RPMI7951 (cell line): ENCODE results near the gene MYOM3. TPM values are rescaled to one million over a fixed set of nuclear protein-coding genes. Genes with fewer than 3 reads are reported as not detected.
A peak's percentile ranks its signal among the peaks of the same experiment; 100 is the strongest.
"Not testable (repeated sequence)": the region's sequence is repeated elsewhere in the genome, so short reads cannot be mapped to it uniquely, and the experiment has no call there.

Experiments used
- DNase-seq: peaks from one replicate; pipeline ENCODE4 v3.0.0-alpha.2; 2012; ENCODE audit warnings: low read depth
- total RNA-seq: library from RNA; depleted of rRNA; stranded (reverse); fragments of >200 nt; shearing (Covaris generic); gene quantifications from 2 replicates; pipeline ENCODE4 v1.2.3, GENCODE V29; 2014

MYOM3 gene
- total RNA-seq, 1 experiment from 2014 or later, result 0.12 TPM

DNA sequence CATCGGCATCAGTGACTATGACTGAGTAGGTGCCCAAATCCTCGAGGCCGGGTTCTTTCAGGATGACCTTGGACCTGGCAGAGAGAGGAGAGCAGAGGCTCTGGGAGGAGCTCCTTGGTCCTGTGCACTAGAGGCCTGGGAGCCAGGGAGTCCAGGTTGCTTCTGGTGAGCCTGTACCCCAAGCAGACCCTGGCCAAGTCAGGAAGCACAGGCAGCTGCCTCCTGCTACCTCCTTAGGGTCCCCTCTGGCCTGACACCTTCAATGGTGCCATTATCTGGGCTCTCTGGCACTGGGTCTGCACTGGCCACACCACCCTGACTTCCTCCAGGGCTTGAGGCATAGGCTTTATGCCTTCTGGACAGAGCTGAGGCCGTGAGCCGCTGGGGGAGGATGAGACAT is 37.7 kb downstream of the MYOM3 start:
- DNase-seq, result no peak

DNA sequence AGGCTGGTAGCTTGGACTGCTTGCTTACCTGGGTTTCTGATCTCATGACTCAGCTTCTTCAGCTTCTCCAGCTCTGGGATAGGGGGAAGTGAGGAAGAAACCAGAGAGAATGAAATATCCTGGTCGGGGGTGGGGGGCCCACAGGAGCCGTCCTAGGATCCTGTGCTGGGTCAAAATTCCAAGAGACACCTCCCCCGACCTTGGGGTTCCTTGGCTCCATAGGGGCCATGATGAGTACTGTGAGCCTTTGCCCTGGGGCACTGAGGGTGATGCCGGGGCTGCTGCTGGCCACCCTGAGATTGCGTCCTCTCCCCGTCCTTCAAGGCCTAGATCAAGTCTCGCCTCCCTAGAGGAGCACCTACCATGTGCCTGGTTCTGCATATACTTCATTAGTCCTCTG is 40.0 kb downstream of the MYOM3 start:
- no peak for DNase-seq

DNA sequence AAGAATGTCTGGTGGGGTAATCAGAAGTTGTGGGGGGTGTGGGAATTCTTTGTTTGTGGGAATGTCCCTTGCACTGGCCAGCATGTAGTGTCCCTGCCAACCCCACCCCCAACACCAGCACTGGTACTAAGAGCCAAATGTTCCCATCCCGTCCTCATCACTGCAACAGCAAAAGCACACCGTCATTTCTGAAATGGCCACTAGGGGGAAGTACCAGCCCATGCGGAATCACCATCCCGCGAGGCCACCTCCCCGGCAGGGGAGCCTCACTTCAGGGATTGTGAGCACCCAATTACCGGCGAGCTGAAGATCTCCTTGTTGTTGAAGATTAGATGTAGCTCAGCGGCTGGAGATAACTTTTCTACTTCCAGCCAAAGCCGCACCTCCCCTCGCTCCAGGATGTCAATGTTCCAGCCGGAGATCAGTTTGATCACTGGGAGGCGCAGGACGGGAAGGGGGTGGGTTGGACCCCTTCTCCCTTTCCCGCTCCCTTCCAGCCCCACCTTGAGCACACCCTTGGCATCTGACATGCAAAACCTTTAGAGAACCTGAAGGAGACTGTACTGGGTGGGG is 41.0 kb downstream of the MYOM3 start:
- DNase-seq, result peak; percentile 79

DNA sequence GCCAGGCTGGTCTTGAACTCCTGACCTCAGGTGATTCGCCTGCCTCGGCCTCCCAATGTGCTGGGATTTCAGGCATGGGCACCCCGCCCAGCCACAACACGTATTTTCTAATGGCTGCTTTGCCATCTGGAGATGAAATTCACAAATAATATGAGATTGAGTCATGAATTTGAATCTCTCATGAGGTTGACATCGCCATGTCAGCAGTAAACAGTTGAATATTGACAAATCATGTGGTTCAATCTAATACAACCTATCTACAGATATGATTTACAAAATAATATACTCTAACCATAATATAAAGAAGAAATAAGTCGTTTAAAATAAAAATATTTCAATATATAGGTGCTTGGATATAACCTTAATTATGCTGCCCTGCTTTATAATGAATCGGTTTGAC is 42.1 kb downstream of the MYOM3 start:
- no peak for DNase-seq

DNA sequence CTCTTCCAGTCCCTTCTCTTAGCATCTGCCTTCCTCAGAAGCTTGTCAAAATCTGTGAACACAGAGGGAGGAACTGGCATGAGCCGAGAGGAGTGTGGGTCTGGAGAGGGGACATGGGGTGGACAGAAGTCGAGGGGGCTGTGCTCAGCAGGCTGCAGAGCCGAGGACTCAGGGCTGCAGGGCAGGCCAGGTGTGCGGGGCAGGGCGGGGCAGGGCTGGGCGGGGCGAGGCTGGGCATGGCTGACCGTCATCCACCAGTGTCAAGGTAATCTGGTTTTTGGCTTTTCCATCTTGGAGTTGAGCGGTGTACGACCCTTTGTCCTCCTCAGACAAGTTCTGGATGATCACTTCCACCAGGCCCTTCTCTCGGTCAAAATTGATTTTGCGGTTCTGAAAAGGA is 44.0 kb downstream of the MYOM3 start:
- DNase-seq, result no peak

DNA sequence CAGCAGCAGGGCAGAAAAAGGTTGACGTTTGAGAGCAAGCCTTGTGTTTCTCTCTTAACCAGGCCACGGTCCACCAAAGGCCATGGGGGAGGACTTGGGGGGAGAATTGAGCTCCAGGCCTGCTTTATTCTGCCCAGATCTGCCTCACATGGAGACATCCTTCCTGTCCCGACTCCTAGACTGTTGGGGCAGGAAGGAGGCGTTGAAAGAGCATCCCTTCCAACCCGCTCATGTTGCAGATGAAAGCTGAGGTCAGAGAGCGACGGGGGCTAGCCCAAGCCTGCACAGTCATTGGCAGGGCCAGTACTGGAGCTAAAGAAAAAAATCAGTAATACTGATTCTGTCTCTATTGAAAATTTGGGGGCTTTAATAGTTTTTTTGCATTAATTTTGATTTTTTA is 46.6 kb downstream of the MYOM3 start:
- DNase-seq, result no peak

DNA sequence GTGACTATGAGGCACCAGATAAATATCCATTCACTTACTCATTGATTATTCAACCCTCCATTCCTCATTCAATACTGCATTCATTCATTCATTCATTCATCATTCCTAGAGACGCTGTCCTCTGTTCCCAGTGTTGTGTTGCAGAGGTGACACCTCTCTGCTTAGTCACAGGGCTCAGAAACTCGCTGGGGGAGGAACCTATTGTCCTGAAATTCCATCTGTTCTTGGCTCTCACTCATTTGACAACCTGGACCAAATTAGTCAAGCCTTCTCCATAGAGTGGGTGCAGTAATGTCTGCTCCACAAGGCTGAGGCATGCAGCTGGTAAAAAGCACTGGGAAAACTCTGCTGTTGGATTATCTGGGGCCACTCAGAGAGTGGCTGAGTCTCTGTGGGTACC is 49.7 kb downstream of the MYOM3 start:
- no peak for DNase-seq

DNA sequence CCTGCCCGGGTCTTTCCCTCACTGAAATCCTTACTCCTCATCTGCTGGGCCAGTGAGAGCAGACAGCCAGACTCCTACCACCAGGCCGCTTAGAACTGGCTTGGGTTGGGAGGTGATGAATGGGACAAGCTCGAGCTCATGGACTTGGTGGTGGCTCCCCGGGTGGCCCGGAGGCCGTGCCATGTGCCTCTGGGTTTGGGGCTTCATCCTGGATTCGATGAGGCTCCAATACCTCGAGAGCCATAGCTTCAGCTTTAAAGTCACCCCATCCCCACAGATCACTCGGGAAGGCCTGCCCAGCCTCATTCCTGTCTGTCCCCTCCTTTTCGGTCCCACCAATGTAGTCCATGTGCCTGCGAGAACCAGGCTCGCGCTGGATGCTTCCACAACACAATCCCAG is 51.5 kb downstream of the MYOM3 start:
- no peak for DNase-seq

DNA sequence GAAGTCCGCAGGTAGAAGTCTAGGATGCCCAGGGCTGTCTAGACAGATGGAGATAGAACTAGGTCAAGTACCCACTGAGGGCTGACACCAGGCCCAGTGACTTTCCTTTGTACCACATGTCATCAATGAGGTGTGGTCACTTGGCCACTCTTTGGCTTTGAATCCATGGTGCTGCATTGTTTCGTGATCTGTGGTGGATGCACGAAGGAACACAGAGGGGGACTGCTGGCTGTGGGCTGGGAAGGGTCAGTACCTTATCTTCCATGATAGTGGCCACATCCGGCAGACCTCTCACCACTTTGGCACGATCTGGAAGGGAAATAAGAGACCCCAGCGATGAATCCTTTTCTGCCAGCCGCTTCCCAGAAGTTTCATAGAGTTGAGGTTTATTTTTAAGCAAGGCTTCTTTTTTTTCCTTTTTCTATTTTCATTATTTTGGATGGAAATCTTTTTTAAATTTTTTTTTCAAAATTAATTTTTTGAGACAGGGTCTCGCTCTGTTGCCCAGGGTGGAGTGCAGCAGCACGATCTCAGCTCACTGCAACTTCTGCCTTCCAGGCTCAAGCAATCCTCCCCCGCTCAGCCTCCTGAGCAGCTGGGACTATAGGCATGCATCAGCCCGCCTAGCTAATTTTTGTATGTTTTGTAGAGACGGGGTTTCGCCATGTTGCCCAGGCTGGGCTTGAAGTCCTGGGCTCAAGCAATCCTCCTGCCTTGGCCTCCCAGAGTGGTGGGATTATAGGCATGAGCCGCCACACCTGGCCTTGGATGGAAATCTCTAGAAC is 53.1 kb downstream of the MYOM3 start:
- no peak for DNase-seq

DNA sequence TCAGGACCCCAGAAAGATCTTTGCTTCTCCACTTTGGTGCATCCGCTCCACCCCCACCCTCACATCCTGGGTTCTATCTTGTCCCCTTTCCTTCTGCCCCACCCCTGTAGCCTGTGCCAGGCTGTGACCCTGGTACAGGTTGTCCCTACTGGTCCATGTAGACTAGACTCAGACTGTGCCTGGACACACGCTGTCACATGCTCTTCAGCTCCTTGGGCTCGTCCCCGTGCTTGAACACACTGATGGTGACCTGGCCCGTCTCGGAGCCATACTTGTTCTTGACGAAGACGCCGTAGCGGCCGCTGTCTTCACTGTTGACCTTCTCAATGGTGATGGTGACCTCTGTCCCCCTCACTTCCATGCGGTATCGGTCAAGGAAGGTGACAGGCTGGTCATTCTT is 54.8 kb downstream of the MYOM3 start:
- DNase-seq, result no peak

DNA sequence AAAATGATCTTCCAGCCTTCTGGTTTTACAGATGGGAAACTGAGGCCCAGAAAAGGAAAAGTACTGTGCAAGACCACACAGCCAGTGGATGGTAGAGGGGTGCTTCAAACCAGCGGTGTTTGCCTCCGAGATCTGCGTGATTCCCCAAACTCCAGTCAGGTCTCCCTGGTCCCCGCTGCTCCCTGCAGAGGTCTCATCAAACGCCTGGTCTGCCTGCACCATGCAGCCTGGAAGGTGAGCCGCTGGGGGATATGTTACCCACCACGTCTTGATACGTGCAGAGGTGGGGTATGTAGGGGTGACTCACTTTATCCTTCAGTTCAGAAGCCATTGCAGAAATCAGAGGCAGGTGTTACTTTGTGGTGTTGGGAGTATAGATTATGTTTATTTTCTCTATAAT is 56.3 kb downstream of the MYOM3 start:
- no peak for DNase-seq

DNA sequence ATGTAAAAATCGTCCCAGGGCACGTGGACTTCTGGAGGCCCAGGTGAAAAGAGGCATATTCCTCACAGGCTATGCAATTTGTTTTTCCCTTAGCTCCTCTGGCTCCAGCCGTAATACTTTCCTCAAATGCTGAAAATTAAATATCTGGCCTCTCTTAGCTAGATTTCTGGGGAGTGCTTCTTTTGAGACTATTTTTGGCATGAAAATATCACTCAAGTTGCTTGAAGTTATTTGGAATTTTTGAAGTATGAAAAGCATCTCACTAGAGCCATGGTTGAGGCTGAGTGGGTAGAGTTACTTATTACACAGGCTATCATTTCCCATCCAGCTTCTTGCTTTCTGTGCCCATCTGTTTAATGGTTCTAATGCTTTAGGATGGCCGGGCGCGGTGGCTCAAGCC is 59.7 kb downstream of the MYOM3 start:
- no peak for DNase-seq

DNA sequence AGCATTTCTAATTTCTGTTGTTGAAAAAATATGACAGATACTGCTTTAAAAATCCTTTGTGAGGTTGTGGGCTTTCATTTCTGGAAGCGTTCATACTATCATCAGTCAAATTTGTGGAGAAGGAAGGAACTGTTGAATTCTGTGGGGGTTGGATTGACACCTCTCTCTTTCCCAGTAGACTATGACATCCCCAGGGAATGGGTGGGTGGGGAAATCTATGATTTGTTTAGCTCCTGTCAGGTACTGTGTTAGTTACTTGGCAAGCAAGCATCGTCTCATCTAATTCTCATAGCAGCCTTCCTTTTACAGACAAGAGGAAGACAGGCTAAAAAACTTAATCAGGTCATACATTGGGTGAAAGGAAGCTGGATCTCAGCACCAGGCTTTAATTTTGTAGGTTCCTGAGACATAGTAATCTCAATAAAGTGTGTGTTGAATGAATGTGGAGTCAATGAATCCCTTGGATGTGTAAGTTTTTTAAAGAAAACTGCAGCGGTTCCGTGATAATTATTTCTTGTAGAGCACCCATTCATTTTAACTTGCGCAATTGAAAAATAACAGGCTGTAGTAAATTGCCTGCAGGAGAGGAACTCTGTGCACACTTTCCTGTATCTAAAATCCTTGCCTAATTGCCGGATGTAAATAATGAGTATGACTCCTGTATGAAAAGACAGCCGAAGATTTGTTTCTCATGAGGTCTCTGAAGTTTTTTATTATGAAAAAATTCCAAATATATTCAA is 60.6 kb downstream of the MYOM3 start:
- DNase-seq, result peak; percentile 54

DNA sequence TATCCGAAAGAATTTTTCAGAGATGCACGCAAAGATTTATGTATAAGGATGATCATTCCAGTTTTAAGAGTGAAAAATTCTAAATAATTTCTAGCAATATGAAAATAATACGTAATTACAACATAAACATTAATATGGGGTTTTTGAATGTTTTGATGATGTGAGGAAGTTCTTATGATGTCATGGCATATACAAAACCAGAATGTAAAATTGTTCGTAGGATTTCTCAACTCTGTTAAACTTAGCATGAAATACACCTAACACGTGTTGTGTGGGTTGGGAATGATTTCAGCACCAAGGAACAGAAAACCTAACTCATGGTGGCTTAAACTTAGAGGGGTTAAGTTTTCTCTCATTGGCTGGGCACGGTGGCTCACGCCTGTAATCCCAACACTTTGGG is 62.2 kb downstream of the MYOM3 start:
- no peak for DNase-seq

DNA sequence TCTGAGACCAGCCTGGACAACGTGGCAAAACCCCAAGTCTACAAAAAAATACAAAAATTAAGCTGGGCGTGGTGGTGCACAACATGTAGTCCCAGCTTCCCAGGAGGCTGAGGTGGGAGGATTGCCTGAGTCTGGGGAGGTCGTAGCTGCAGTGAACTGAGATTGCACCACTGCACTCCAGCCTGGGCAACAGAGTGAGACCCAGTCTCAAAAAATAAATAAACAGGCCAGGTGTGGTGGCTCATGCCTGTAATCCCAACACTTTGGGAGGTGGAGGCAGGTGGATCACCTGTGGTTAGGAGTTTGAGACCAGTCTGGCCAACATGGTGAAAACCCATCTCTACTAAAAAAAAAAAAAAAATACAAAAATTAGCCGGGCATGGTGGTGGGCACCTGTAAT is 63.0 kb downstream of the MYOM3 start:
- DNase-seq, result not testable (repeated sequence)

DNA sequence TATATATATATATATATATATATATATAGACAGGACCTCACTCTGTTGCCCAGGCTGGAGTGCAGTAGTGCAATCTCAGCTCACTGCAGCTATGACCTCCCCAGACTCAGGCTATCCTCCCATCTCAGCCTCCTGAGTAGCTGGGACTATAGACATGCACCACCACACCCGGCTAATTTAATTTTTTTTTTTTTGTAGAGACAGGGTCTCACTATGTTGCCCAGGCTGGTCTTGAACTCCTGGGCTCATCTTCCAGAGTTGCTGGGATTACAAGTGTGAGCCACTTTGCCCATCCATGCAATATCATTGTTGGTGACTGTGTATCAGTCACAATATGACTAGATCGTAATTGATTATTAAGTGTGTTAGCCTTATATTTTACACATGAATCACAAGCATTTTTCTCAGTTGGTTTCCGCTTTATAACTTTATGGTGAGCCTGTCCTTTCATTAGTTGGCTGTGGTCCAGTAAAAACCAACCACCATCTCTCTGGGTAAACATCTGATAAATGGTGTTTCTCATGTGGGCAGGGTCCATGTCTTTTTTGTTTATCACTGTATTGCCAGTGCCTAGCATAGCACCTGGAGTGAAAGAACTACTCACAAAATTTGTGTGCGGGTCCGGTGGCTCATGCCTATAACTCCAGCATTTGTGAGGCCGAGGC is 63.6 kb downstream of the MYOM3 start:
- no peak for DNase-seq

DNA sequence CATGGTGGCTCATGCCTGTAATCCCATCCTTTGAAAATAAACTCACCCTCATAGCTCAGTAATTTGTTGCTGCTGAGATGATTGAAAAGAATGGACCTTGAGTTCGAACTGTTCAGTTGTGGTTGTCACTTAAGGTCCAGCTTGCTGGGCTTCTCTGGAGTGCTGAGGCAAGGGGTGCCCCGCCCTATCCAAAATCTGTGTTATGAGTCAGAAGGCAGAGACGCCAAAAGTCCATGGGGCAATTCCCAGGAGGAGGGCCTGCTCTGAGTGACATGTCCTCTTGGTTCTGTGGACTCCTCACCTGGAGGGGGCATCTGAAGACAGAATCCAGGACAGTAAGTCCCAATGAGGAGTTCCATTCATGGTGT is 64.8 kb downstream of the MYOM3 start:
- DNase-seq, result peak; percentile 76

DNA sequence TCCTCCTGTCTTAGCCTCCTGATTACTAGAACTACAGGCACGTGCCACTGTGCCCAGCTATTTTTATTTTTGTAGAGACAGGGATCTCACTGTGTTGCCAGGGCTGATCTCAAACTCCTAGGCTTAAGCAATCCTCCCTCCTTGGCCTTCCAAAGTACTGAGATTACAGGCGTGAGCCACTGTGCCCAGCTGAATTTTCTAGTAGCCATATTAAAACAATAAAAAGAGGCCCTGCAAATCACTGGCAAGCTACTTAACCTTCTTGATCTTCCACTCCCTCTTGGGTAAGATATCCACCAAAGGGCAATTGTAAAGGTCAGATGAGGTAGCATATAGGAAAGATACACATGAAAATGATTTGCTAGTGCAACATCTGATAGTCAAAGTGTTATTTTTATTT is 66.2 kb downstream of the MYOM3 start:
- DNase-seq, result peak; percentile 28

DNA sequence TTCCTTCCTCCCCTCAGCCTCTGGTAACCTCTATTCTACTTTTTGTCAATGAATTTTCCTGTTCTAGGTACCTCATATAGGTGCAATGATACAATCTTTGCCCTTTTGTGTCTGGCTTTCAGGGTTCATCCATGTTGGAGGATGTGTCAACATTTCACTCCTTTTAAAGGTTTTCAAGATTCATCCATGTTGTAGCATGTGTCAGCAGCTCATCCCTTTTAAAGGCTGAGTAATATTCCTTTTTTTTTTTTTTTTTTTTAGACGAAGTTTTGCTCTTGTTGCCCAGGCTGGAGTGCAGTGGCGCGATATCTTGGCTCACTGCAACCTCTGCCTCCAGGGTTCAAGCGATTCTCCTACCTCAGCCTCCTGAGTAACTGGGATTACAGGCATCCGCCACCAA is 67.3 kb downstream of the MYOM3 start:
- DNase-seq, result not testable (repeated sequence)

DNA sequence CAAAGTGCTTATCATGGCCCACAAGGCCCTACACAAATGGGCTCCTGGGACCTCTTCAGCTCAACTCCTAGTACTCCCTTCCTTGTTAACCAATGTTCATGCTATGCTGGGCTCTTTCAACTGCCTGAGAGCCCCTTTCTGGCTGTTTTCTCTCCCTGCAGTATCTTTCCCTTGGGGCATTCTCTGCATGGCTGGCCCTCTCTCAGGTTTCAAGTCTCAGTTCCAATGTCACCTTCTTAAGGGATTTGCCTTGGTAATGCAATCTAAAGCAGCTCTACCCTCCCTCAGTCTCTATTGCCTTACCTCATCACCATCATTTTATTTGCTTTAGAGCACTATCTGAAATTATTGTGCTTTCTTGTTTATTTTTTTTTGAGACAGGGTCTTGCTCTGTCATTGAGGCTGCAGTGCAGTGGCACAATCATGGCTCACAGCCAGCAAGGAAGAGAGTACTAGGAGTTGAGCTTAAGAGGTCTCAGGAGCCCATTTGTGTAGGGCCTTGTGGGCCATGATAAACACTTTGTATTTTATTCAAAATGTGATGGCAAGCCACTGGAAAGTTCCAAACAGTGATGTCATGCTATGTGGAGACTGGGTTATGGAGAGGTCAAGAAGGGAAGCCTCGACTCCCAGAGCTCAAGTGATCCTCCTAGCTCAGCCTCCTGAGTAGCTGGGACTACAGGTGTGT is 68.4 kb downstream of the MYOM3 start:
- DNase-seq, result no peak

DNA sequence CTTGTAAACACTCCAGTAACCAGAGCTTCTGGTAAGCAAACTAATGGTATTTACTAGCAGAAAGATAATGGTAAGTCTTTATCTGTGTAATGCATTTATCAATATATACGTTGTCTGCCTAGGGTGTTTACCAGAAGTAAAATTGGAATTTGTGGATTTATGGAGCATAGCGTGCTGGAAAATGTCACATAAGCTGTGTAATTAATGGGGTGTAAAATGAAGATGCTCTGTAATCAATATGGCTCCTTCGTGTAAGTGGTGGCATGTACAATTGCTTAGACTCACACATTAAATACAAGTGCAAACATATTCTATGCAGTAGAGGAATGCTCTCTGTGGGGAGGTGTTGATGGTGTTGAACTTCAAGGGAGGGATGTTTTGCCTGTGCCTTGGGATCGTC is 69.6 kb downstream of the MYOM3 start:
- no peak for DNase-seq

DNA sequence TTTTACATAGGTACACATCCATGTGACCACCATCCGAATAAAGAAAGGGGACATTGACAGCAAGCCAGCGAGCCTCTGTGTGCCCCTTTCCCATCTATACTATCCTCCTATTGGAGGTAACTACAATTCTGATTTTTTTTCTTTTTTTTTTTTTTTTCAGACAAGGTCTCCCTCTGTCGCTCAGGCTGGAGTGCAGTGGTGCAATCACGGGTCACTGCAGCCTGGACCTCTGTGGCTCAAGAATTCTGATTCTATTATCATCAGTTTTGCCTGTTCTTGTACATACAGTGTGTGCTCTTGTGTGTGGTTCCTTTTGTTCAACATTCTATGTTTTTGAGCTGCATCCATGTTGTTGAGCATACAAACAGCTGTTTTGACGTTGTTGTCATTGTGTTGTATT is 75.8 kb downstream of the MYOM3 start:
- DNase-seq, result no peak
